SK-N-SH (cell line): ENCODE data around the gene OPA3.

Experiments used
- EP300 ChIP-seq, 2 experiments: IDR thresholded peaks; 2 replicates each; pipeline versions ENCODE4 v1.4.0 to v1.6.1; 2012; ENCODE audit warnings: borderline replicate concordance in 1 of 2, low read depth in 1 of 2, low read length in 1 of 2
- FOSL2 ChIP-seq: IDR thresholded peaks from 2 replicates; pipeline ENCODE4 v1.4.0; 2012; ENCODE audit warnings: low read depth, mild to moderate bottlenecking, moderate library complexity, borderline replicate concordance
- FOXM1 ChIP-seq: IDR thresholded peaks from 2 replicates; pipeline ENCODE4 v1.4.0; 2012; ENCODE audit warnings: low read depth, mild to moderate bottlenecking
- RFX5 ChIP-seq: IDR thresholded peaks from 2 replicates; pipeline ENCODE4 v1.6.1; 2012; ENCODE audit warnings: mild to moderate bottlenecking, improper control_type of control experiment, low read length
- SMC3 ChIP-seq: IDR thresholded peaks from 2 replicates; pipeline ENCODE4 v1.6.1; 2012; ENCODE audit warnings: low read depth, low read length, improper control_type of control experiment
- TAF1 ChIP-seq: IDR thresholded peaks from 2 replicates; pipeline ENCODE4 v1.6.1; 2012; ENCODE audit warnings: low read depth, mild to moderate bottlenecking, low read length, moderate library complexity, borderline replicate concordance
- YY1 ChIP-seq: IDR thresholded peaks from 2 replicates; pipeline ENCODE4 v1.4.0; 2012; ENCODE audit warnings: low read depth, mild to moderate bottlenecking
- TF ChIP-seq, protein P1 (sequence below): fragments of 200-600 bp; sonication (generic); IDR thresholded peaks from 2 replicates; pipeline ENCODE4 v1.6.1; 2017; ENCODE audit warnings: antibody characterized with exemption, mild to moderate bottlenecking, moderate library complexity

DNA sequence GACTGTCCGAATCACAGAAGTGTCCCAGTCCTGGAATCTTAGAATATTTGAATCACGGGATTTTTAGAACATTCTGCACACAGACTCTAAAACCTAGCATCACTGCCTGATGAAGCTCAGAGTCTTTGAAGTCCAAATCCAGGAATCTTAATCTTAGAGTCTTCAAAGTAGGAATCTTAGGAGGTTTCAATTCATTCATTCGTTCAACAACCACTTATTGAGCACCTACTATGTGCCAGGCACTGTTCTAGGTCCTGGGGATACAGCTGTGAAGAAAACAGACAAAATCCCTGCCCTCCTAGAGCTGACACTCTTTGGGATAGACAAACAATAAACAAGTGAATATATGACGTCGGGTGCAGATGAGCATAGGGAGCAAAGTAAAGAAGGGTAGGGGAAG, 89.4 kb downstream of the OPA3 start:
- TF ChIP-seq, protein P1, sequence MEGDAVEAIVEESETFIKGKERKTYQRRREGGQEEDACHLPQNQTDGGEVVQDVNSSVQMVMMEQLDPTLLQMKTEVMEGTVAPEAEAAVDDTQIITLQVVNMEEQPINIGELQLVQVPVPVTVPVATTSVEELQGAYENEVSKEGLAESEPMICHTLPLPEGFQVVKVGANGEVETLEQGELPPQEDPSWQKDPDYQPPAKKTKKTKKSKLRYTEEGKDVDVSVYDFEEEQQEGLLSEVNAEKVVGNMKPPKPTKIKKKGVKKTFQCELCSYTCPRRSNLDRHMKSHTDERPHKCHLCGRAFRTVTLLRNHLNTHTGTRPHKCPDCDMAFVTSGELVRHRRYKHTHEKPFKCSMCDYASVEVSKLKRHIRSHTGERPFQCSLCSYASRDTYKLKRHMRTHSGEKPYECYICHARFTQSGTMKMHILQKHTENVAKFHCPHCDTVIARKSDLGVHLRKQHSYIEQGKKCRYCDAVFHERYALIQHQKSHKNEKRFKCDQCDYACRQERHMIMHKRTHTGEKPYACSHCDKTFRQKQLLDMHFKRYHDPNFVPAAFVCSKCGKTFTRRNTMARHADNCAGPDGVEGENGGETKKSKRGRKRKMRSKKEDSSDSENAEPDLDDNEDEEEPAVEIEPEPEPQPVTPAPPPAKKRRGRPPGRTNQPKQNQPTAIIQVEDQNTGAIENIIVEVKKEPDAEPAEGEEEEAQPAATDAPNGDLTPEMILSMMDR: no peak
- TF ChIP-seq RFX5 (no peak), FOXM1 (no peak), SMC3 (no peak), TAF1 (no peak), FOSL2 (no peak), YY1 (no peak), EP300 (IDR thresholded peaks at IDR 0.05; ENCODE audit: borderline replicate concordance in 1 of 2, low read depth in 1 of 2, low read length in 1 of 2) (no peak)
